ENCODE data around the gene FSTL1.
A peak's percentile ranks its signal among the peaks of the same experiment; 100 is the strongest.

FSTL1 gene

GRCh38 chr3:120450600-120451271, at the start of gene FSTL1:
TSS of gene FSTL1 (minus strand) at chr3:120450992. CDS start at chr3:120450746, 246 bp downstream.
- DNase-seq, result peak; percentile 90

- DNase-seq, result peak; percentile 47
These were observed 48.0 kb upstream of the FSTL1 start for GRCh38 chr3:120498556-120499346.

- DNase-seq, result no peak
These were observed 47.0 kb upstream of the FSTL1 start for GRCh38 chr3:120497818-120498217.

GRCh38 chr3:120497336-120497735, 46.5 kb upstream of the FSTL1 start:
- DNase-seq, result peak; percentile 60

GRCh38 chr3:120496278-120497002, 45.6 kb upstream of the FSTL1 start:
- no peak for DNase-seq

GRCh38 chr3:120495809-120496208, 45.0 kb upstream of the FSTL1 start:
- no peak for DNase-seq

GRCh38 chr3:120492103-120492502, 41.3 kb upstream of the FSTL1 start:
- DNase-seq, result no peak

GRCh38 chr3:120489421-120489820, 38.6 kb upstream of the FSTL1 start:
- no peak for DNase-seq

GRCh38 chr3:120488296-120488695, 37.5 kb upstream of the FSTL1 start:
- DNase-seq, result no peak

GRCh38 chr3:120487191-120487650, 36.4 kb upstream of the FSTL1 start:
- DNase-seq, result peak; percentile 64

- no peak for DNase-seq
These were observed 30.3 kb upstream of the FSTL1 start for GRCh38 chr3:120481081-120481480.

- no peak for DNase-seq
These were observed 27.0 kb upstream of the FSTL1 start for GRCh38 chr3:120477781-120478180.

GRCh38 chr3:120475722-120476377, 25.1 kb upstream of the FSTL1 start:
- no peak for DNase-seq

- no peak for DNase-seq
These were observed 23.3 kb upstream of the FSTL1 start for GRCh38 chr3:120473896-120474675.

- DNase-seq, result no peak
These were observed 22.6 kb upstream of the FSTL1 start for GRCh38 chr3:120473389-120473788.

- no peak for DNase-seq
These were observed 21.5 kb upstream of the FSTL1 start for GRCh38 chr3:120472121-120472844.

- DNase-seq, result no peak
These were observed 20.9 kb upstream of the FSTL1 start for GRCh38 chr3:120471643-120472042.

GRCh38 chr3:120470870-120471269, 20.1 kb upstream of the FSTL1 start:
- DNase-seq, result peak; percentile 47

- no peak for DNase-seq
These were observed 19.1 kb upstream of the FSTL1 start for GRCh38 chr3:120469882-120470301.

GRCh38 chr3:120469440-120469839, 18.6 kb upstream of the FSTL1 start:
- DNase-seq, result no peak

GRCh38 chr3:120468635-120469295, 18.0 kb upstream of the FSTL1 start:
- DNase-seq, result no peak

Measured in femur (tissue), 1 donor.